Mesendoderm (in vitro differentiated cells): ENCODE measurements around the gene C2orf49.

Source experiments
- DNase-seq: peaks from one replicate; pipeline ENCODE4 v3.0.0; 2013
- H2AK5ac ChIP-seq: 2 replicates; pipeline ENCODE4 v1.6.1; 2013; ENCODE audit warnings: low read length, inconsistent platforms
- H2BK120ac ChIP-seq: 2 replicates; pipeline ENCODE4 v1.6.1; 2013; ENCODE audit warnings: low read depth, mild to moderate bottlenecking, low read length, moderate library complexity, mixed read lengths
- H2BK15ac ChIP-seq: replicated peaks from 2 replicates; pipeline ENCODE4 v1.6.1; 2013; ENCODE audit warnings: low read depth, mild to moderate bottlenecking, moderate library complexity
- H2BK5ac ChIP-seq: 2 replicates; pipeline ENCODE4 v1.6.1; 2013; ENCODE audit warnings: low read length, inconsistent platforms
- H3K18ac ChIP-seq: 2 replicates; pipeline ENCODE4 v1.6.1; 2013; ENCODE audit warnings: mild to moderate bottlenecking, low read length, mixed read lengths
- H3K23ac ChIP-seq: one replicate; pipeline ENCODE4 v1.6.1; 2013; ENCODE audit warnings: low read length
- H3K27ac ChIP-seq: 2 replicates; pipeline ENCODE4 v1.5.1; 2013; ENCODE audit warnings: low read depth, mild to moderate bottlenecking, inconsistent platforms, low read length, moderate library complexity
- H3K27me3 ChIP-seq: 2 replicates; pipeline ENCODE4 v1.6.1; 2013; ENCODE audit warnings: low read length, control low read depth, mild to moderate bottlenecking, inconsistent platforms; ENCODE audit not compliant: insufficient read depth, poor library complexity
- H3K36me3 ChIP-seq: 2 replicates; pipeline ENCODE4 v1.6.1; 2013; ENCODE audit warnings: low read length, inconsistent platforms; ENCODE audit not compliant: control insufficient read depth, insufficient read depth
- H3K4ac ChIP-seq: one replicate; pipeline ENCODE4 v1.6.1; 2013; ENCODE audit warnings: low read depth, mild to moderate bottlenecking, low read length, moderate library complexity
- H3K4me1 ChIP-seq: 2 replicates; pipeline ENCODE4 v1.6.1; 2013; ENCODE audit warnings: low read depth, low read length, inconsistent platforms; ENCODE audit not compliant: control insufficient read depth
- H3K4me2 ChIP-seq: 2 replicates; pipeline ENCODE4 v1.6.1; 2013; ENCODE audit warnings: low read length
- H3K4me3 ChIP-seq: 2 replicates; pipeline ENCODE4 v1.5.1; 2013; ENCODE audit warnings: mild to moderate bottlenecking, low read length
- H3K56ac ChIP-seq: one replicate; pipeline ENCODE4 v1.6.1; 2013; ENCODE audit warnings: low read length
- H3K79me1 ChIP-seq: 2 replicates; pipeline ENCODE4 v1.6.1; 2013; ENCODE audit warnings: low read length, inconsistent platforms
- H3K79me2 ChIP-seq: 2 replicates; pipeline ENCODE4 v1.6.1; 2013; ENCODE audit warnings: mild to moderate bottlenecking, low read length; ENCODE audit not compliant: control insufficient read depth, insufficient read depth
- H3K9ac ChIP-seq: 2 replicates; pipeline ENCODE4 v1.6.1; 2013; ENCODE audit warnings: low read length, inconsistent platforms
- H4K5ac ChIP-seq: one replicate; pipeline ENCODE4 v1.6.1; 2013; ENCODE audit warnings: low read length
- H4K8ac ChIP-seq: one replicate; pipeline ENCODE4 v1.6.1; 2013; ENCODE audit warnings: low read depth, mild to moderate bottlenecking, control low read depth, low read length, moderate library complexity
- WGBS: extraction: QIAGEN DNeasy Blood & Tissue Kit; methylation state at CpG from one replicate; pipeline ENCODE4 v1.1.7; 2013; ENCODE audit warnings: low lambda C conversion rate, missing lambda C conversion rate; ENCODE audit not compliant: insufficient coverage; ENCODE audit errors: extremely low coverage; 5-methylcytosine and 5-hydroxymethylcytosine counted together

The C2orf49 gene

GRCh38 chr2:105373895-105374401, 36.6 kb downstream of the C2orf49 start:
- Histone ChIP-seq H2AK5ac (no peak overlapping the region), H3K27me3 (no peaks in the 10 kb centered on the region), H3K9ac (no peak overlapping the region), H2BK5ac (no peak overlapping the region), H2BK120ac (no peak overlapping the region), H3K56ac (no peak overlapping the region), H3K27ac (no peak overlapping the region), H3K79me2 (no peaks in the 10 kb centered on the region), H2BK15ac (no peak overlapping the region), H3K4me3 (no peak overlapping the region), H3K23ac (no peak overlapping the region), H3K4ac (no peak overlapping the region), H3K79me1 (no peaks in the 10 kb centered on the region), H3K36me3 (no peaks in the 10 kb centered on the region), H4K8ac (no peak overlapping the region), H3K4me2 (no peak overlapping the region), H3K4me1 (no peaks in the 10 kb centered on the region), H4K5ac (no peak overlapping the region), H3K18ac (no peak overlapping the region)
- no peak for DNase-seq
- WGBS: no CpG with 5 or more reads among the region's 9 CpGs

GRCh38 chr2:105375001-105375561, 37.7 kb downstream of the C2orf49 start:
- no peak overlapping the region for H2AK5ac ChIP-seq
- H2BK120ac ChIP-seq: no peak overlapping the region
- no peak for DNase-seq
- no peak overlapping the region for H4K5ac ChIP-seq
- H3K79me1 ChIP-seq: no peaks in the 10 kb centered on the region
- H3K27ac ChIP-seq: no peak overlapping the region
- no peak overlapping the region for H3K56ac ChIP-seq
- no peaks in the 10 kb centered on the region for H3K4me1 ChIP-seq
- H3K23ac ChIP-seq: no peak overlapping the region
- no peak overlapping the region for H3K4me3 ChIP-seq
- H2BK15ac ChIP-seq: no peak overlapping the region
- H3K9ac ChIP-seq: no peak overlapping the region
- H3K4ac ChIP-seq: no peak overlapping the region
- H3K79me2 ChIP-seq: no peaks in the 10 kb centered on the region
- no peaks in the 10 kb centered on the region for H3K36me3 ChIP-seq
- H3K4me2 ChIP-seq: no peak overlapping the region
- H3K18ac ChIP-seq: no peak overlapping the region
- no peaks in the 10 kb centered on the region for H3K27me3 ChIP-seq
- H2BK5ac ChIP-seq: no peak overlapping the region
- H4K8ac ChIP-seq: no peak overlapping the region
- no CpG with 5 or more reads among the region's 15 CpGs for WGBS

- DNase-seq: no peak
- Histone ChIP-seq H3K27me3 (no peaks in the 10 kb centered on the region), H3K18ac (no peak overlapping the region), H3K56ac (no peak overlapping the region), H3K79me1 (no peaks in the 10 kb centered on the region), H3K23ac (no peak overlapping the region), H4K5ac (no peak overlapping the region), H3K4me3 (no peak overlapping the region), H3K79me2 (no peaks in the 10 kb centered on the region), H3K4me2 (no peak overlapping the region), H3K27ac (no peak overlapping the region), H2AK5ac (no peak overlapping the region), H2BK5ac (no peak overlapping the region), H4K8ac (no peak overlapping the region), H2BK120ac (no peak overlapping the region), H3K9ac (no peak overlapping the region), H3K36me3 (no peaks in the 10 kb centered on the region), H3K4ac (no peak overlapping the region), H2BK15ac (no peak overlapping the region), H3K4me1 (no peaks in the 10 kb centered on the region)
- no CpG with 5 or more reads among the region's 11 CpGs for WGBS
Observed at GRCh38 chr2:105376010-105376409, 38.7 kb downstream of the C2orf49 start.

DNA sequence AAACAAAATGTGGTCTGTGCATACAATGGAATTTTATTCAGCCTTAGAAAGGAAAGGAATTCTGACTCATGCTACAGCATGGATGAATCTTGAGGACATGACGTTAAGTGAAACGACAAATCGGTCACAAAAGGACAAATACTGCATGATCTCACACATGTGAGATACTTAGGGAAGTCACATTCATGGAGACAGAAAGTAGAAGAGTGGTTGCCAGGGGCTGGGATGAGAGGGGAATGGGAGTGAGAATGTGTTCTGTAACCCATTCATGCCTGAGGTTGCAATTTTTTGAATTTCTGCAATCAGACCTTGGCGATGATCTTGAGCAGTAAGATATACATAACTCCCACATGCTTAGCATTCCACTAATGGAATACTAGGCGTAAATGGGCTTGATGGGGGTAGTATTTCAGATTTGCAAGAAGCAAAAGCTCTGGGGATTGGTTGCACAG, 39.5 kb downstream of the C2orf49 start:
- Histone ChIP-seq H3K18ac (no peak overlapping the region), H3K27ac (no peak overlapping the region), H3K23ac (no peak overlapping the region), H4K8ac (no peak overlapping the region), H3K9ac (no peak overlapping the region), H2AK5ac (no peak overlapping the region), H3K4me2 (no peak overlapping the region), H3K4ac (no peak overlapping the region), H2BK15ac (no peak overlapping the region), H3K56ac (no peak overlapping the region), H2BK120ac (no peak overlapping the region), H3K36me3 (no peaks in the 10 kb centered on the region), H2BK5ac (no peak overlapping the region), H3K4me1 (no peaks in the 10 kb centered on the region), H3K79me2 (no peaks in the 10 kb centered on the region), H3K79me1 (no peaks in the 10 kb centered on the region), H4K5ac (no peak overlapping the region), H3K4me3 (no peak overlapping the region), H3K27me3 (no peaks in the 10 kb centered on the region)
- no CpG with 5 or more reads among the region's 5 CpGs for WGBS
- DNase-seq: peak; percentile 59

DNA sequence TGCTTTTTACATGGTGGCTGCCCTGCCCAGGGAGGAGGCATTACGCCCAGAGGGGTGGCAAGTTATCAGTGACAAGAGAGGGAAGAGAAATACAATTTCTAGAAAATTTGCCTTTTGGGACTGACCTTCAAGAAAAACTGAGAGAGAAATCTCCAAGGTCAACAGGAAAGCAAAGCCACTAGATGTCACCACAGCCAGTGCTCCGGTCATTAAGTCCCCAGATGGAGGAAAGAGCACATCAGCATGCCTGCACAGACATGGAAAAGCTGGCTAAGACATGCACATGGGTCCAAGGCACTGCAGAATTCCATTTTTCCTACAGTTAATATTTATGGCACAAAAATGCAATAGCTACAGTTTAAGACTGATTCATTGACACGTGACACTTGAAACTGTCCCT, 40.5 kb downstream of the C2orf49 start:
- Histone ChIP-seq H4K8ac (no peak overlapping the region), H3K9ac (no peak overlapping the region), H3K4me3 (no peak overlapping the region), H3K23ac (no peak overlapping the region), H2AK5ac (no peak overlapping the region), H2BK120ac (no peak overlapping the region), H2BK5ac (no peak overlapping the region), H3K4ac (no peak overlapping the region), H4K5ac (no peak overlapping the region), H2BK15ac (no peak overlapping the region), H3K18ac (no peak overlapping the region), H3K56ac (no peak overlapping the region), H3K4me2 (no peak overlapping the region), H3K79me2 (no peaks in the 10 kb centered on the region), H3K79me1 (no peaks in the 10 kb centered on the region), H3K36me3 (no peaks in the 10 kb centered on the region), H3K27ac (no peak overlapping the region), H3K27me3 (no peaks in the 10 kb centered on the region), H3K4me1 (no peaks in the 10 kb centered on the region)
- no peak for DNase-seq
- WGBS: no CpG with 5 or more reads among the region's 3 CpGs

- Histone ChIP-seq H4K5ac (no peak overlapping the region), H2BK15ac (no peak overlapping the region), H3K79me2 (no peaks in the 10 kb centered on the region), H3K4ac (no peak overlapping the region), H2BK5ac (no peak overlapping the region), H3K79me1 (no peaks in the 10 kb centered on the region), H3K27me3 (no peaks in the 10 kb centered on the region), H3K18ac (no peak overlapping the region), H3K23ac (no peak overlapping the region), H3K56ac (no peak overlapping the region), H3K9ac (no peak overlapping the region), H3K27ac (no peak overlapping the region), H2AK5ac (no peak overlapping the region), H3K4me2 (no peak overlapping the region), H3K36me3 (no peaks in the 10 kb centered on the region), H4K8ac (no peak overlapping the region), H3K4me1 (no peaks in the 10 kb centered on the region), H2BK120ac (no peak overlapping the region), H3K4me3 (no peak overlapping the region)
- DNase-seq: peak; percentile 27
- no CpG with 5 or more reads among the region's 12 CpGs for WGBS
Observed at GRCh38 chr2:105378276-105378840, 41.0 kb downstream of the C2orf49 start.
